ENCODE results near the gene CHAF1B. TPM values are rescaled to one million over a fixed set of nuclear protein-coding genes. Genes with fewer than 3 reads are reported as not detected.

CHAF1B gene
- total and polyA plus RNA-seq, 12 donors: 0.30 to 2.1 (median 1.2) TPM

DNA sequence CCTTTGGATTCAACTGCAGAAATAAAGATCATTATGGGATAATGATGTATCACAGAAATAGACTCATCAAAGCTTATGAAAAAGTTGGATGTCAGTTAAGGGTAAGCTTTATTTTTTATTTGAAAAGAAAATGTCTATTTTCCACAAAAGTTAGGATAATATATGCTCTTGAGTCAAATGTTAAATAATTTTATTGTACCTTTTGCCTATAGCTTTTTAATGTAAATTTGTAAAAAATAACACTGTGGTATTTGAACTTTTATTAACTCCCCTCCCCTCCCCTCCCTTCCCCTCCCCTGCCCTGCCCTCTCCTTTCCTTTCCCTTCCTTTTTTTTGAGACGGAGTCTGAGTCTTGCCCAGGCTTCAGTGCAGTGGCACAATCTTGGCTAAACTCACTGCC, 40.3 kb upstream of the CHAF1B start:
- intact Hi-C loops (cut with DNase I): no loop called here
- H3K4me3 ChIP-seq: no peak overlapping the region
- WGBS, 4 donors: 64 to 89% (median 86%) methylated on average over 1 of the region's 1 CpG
- H3K27me3 ChIP-seq: no peaks in the 10 kb centered on the region
- no peak for TF ChIP-seq POLR2A (IDR thresholded peaks at IDR 0.05)
- TF ChIP-seq, protein P1, sequence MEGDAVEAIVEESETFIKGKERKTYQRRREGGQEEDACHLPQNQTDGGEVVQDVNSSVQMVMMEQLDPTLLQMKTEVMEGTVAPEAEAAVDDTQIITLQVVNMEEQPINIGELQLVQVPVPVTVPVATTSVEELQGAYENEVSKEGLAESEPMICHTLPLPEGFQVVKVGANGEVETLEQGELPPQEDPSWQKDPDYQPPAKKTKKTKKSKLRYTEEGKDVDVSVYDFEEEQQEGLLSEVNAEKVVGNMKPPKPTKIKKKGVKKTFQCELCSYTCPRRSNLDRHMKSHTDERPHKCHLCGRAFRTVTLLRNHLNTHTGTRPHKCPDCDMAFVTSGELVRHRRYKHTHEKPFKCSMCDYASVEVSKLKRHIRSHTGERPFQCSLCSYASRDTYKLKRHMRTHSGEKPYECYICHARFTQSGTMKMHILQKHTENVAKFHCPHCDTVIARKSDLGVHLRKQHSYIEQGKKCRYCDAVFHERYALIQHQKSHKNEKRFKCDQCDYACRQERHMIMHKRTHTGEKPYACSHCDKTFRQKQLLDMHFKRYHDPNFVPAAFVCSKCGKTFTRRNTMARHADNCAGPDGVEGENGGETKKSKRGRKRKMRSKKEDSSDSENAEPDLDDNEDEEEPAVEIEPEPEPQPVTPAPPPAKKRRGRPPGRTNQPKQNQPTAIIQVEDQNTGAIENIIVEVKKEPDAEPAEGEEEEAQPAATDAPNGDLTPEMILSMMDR (IDR thresholded peaks at IDR 0.05): no peak
- H3K27ac ChIP-seq: no peak overlapping the region
- peaks cover 0 to 4% of the 10 kb centered on the region in 2 donors for H3K4me1 ChIP-seq (replicated peaks in 1 of 2)
- no peaks in the 10 kb centered on the region for H3K9me3 ChIP-seq (replicated peaks in 1 of 3)
- peaks cover 0 to 95% of the 10 kb centered on the region in 2 donors for H3K36me3 ChIP-seq (replicated peaks in 1 of 2)
- no peak for DNase-seq

DNA sequence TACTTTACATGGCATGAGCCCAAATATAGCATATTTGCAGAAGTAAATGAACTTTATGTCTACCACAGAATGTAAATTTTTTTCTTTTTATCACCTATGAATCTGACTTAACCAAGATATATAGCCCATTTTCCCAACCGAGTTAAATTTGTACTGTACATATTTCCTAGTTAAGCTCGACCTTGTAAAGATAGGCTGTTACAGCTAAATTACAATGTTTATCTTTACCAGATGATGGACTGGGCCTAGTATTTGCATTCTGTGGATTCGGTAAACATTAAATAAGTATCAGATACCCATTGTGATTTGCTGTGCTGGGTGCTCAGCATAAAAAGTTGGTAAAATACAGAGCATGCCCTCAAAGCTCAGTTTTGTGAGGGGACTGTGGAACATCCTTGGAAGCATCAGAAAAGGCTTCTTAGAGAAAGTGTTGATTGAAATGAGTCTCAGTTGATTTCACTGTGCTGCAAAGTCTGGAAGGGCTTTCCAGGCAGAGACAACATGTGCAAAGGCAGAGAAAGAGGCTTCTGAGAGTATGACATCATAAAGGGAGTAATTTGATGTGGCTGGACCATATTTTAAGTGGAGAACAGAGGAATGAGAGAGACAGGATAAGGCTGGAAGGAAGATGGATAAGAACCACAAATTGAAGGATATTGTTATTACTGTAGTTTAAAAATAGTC, 37.8 kb upstream of the CHAF1B start:
- no peak for DNase-seq
- no peak for TF ChIP-seq POLR2A (IDR thresholded peaks at IDR 0.05)
- TF ChIP-seq, protein P1 (IDR thresholded peaks at IDR 0.05): no peak
- 87 to 93% (median 90%) methylated on average over 3 of the region's 3 CpGs for WGBS, 4 donors
- Histone ChIP-seq H3K4me3 (no peak overlapping the region), H3K27ac (no peak overlapping the region), H3K4me1 (replicated peaks in 1 of 2) (peaks cover 0 to 8% of the 10 kb centered on the region in 2 donors), H3K36me3 (replicated peaks in 1 of 2) (peaks cover 0 to 90% of the 10 kb centered on the region in 2 donors), H3K27me3 (no peaks in the 10 kb centered on the region), H3K9me3 (replicated peaks in 1 of 3) (no peaks in the 10 kb centered on the region)
- intact Hi-C loops (cut with DNase I): no loop called here

DNA sequence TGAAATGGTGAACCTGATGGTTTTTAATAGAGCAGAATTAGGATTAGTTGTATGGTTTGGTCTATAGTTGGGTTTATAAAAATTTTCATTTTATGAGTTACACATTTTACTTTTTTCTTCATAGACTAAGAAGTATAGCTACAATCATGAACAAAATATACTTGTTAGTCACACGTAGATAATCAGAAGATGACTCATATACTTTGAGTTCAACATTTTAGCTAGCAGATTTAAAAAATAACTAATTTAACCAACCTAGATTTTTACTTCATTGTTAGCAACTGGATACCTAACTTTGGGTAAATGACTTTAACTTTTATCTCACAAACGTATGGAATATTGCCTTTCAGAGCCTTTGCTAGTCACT, 37.2 kb upstream of the CHAF1B start:
- H3K4me1 ChIP-seq (replicated peaks in 1 of 2): peaks cover 0 to 8% of the 10 kb centered on the region in 2 donors
- no peak overlapping the region for H3K27ac ChIP-seq
- 66 to 80% (median 74%) methylated on average over 2 of the region's 2 CpGs for WGBS, 4 donors
- H3K9me3 ChIP-seq (replicated peaks in 1 of 3): no peaks in the 10 kb centered on the region
- no peak for DNase-seq
- intact Hi-C loops (cut with DNase I): no loop called here
- no peaks in the 10 kb centered on the region for H3K27me3 ChIP-seq
- H3K36me3 ChIP-seq (replicated peaks in 1 of 2): peaks cover 0 to 85% of the 10 kb centered on the region in 2 donors
- no peak for TF ChIP-seq POLR2A (IDR thresholded peaks at IDR 0.05)
- TF ChIP-seq, protein P1 (IDR thresholded peaks at IDR 0.05): no peak
- H3K4me3 ChIP-seq: no peak overlapping the region

DNA sequence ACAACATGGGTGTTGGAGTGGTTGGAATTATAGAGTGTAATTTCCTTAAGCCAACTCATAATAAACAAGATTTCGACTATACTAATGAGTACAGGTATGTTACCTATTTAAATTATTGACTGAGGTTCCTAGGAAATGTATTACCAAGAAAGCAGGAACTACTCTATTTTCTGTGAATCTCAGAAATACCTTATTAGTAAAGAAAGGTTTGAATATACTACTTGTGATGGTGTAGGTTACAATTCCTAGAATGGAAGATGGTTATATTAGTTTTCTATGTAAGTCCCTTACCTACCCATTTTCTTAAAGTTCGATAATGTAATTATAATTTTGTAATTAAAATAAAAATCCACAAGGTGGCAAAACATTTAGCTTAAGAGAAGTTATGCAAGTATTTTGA, 35.9 kb upstream of the CHAF1B start:
- no peak for DNase-seq
- Histone ChIP-seq H3K4me3 (no peak overlapping the region), H3K4me1 (replicated peaks in 1 of 2) (peaks cover 0 to 8% of the 10 kb centered on the region in 2 donors), H3K27ac (no peak overlapping the region), H3K9me3 (replicated peaks in 1 of 3) (no peaks in the 10 kb centered on the region), H3K27me3 (no peaks in the 10 kb centered on the region), H3K36me3 (replicated peaks in 1 of 2) (peaks cover 0 to 76% of the 10 kb centered on the region in 2 donors)
- intact Hi-C loops (cut with DNase I): no loop called here
- TF ChIP-seq, protein P1 (IDR thresholded peaks at IDR 0.05): no peak
- TF ChIP-seq POLR2A (IDR thresholded peaks at IDR 0.05): no peak
- WGBS, 4 donors: 97 to 99% (median 98%) methylated on average over 2 of the region's 2 CpGs

Measured in adrenal gland (tissue), 12 donors.